DND-41 (cell line): Measurements from ENCODE around the gene HOMER1.

Experiments used
- EZH2 ChIP-seq: IDR thresholded peaks from 3 replicates; pipeline ENCODE4 v1.6.1; 2012; ENCODE audit warnings: borderline replicate concordance, low read depth, mild to moderate bottlenecking, moderate library complexity, low read length, inconsistent platforms; ENCODE audit not compliant: severe bottlenecking
- TF ChIP-seq, protein P1 (sequence below): IDR thresholded peaks from 2 replicates; pipeline ENCODE4 v1.5.1; 2012; ENCODE audit warnings: borderline replicate concordance, low read length, moderate library complexity, mild to moderate bottlenecking; ENCODE audit not compliant: poor library complexity, severe bottlenecking; ENCODE audit errors: extremely low read depth

DNA sequence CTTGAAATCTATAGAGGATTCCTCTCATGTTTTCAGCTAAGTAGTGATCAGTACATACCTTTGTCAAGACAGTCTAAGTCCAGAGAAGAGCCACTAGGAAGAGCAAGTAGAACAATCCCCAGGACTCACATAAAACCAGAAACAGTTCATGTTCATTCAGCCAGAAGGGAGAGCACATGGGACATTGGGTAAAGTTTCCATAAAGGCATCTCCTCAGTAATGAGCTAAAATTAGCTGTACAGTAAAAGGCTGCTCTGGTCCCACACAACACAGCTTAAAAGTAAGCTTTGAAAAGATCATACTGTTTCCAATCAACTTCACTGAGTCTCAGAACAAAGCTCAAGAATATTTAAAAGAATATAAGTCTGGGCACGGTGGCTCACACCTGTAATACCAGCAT lies 32.4 kb downstream of the HOMER1 start:
- TF ChIP-seq, protein P1, sequence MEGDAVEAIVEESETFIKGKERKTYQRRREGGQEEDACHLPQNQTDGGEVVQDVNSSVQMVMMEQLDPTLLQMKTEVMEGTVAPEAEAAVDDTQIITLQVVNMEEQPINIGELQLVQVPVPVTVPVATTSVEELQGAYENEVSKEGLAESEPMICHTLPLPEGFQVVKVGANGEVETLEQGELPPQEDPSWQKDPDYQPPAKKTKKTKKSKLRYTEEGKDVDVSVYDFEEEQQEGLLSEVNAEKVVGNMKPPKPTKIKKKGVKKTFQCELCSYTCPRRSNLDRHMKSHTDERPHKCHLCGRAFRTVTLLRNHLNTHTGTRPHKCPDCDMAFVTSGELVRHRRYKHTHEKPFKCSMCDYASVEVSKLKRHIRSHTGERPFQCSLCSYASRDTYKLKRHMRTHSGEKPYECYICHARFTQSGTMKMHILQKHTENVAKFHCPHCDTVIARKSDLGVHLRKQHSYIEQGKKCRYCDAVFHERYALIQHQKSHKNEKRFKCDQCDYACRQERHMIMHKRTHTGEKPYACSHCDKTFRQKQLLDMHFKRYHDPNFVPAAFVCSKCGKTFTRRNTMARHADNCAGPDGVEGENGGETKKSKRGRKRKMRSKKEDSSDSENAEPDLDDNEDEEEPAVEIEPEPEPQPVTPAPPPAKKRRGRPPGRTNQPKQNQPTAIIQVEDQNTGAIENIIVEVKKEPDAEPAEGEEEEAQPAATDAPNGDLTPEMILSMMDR, result no peak
- no peak for TF ChIP-seq EZH2
